Keratinocyte (primary cell): ENCODE measurements around the gene PGAP3. TPM values are rescaled to one million over a fixed set of nuclear protein-coding genes. Genes with fewer than 3 reads are reported as not detected.

Source experiments
- DNase-seq: peaks from one replicate; pipeline ENCODE4 v3.0.0-alpha.2; 2011; ENCODE audit warnings: low read depth, missing footprints, low spot score
- FAIRE-seq: peaks from 2 replicates; lab custom pipeline; 2011; peaks lifted over from hg19 to GRCh38; lab: Jason Lieb, UNC
- H2AFZ ChIP-seq: 2 replicates; pipeline ENCODE4 v1.6.0; 2012; ENCODE audit warnings: low read length, control low read depth, inconsistent platforms; ENCODE audit not compliant: control insufficient read depth
- H3K27ac ChIP-seq: 2 replicates; pipeline ENCODE4 v1.5.1; 2011; ENCODE audit warnings: low read length; ENCODE audit not compliant: control insufficient read depth, insufficient read depth
- H3K27me3 ChIP-seq: 3 replicates; pipeline ENCODE4 v1.6.0; 2011; ENCODE audit warnings: low read length; ENCODE audit not compliant: control insufficient read depth, insufficient read depth; ENCODE audit errors: extremely low read depth
- H3K36me3 ChIP-seq, 2 experiments: 2 replicates in 1 of 2; 3 replicates in 1 of 2; pipeline ENCODE4 v1.5.1; 2011; ENCODE audit warnings: low read length in 2 of 2, mild to moderate bottlenecking in 1 of 2; ENCODE audit not compliant: control insufficient read depth in 2 of 2, insufficient read depth in 2 of 2; ENCODE audit errors: extremely low read depth in 1 of 2
- H3K4me1 ChIP-seq: 3 replicates; pipeline ENCODE4 v1.5.1; 2011; ENCODE audit warnings: low read length; ENCODE audit not compliant: control insufficient read depth, insufficient read depth; ENCODE audit errors: extremely low read depth
- H3K4me2 ChIP-seq: 3 replicates; pipeline ENCODE4 v1.6.0; 2011; ENCODE audit warnings: low read depth, low read length; ENCODE audit not compliant: control insufficient read depth, insufficient read depth; ENCODE audit errors: extremely low read depth
- H3K4me3 ChIP-seq, 3 experiments: fragments of 200-600 bp in 1 of 3; sonication (generic) in 1 of 3; 2 replicates in 2 of 3; 3 replicates in 1 of 3; pipeline ENCODE4 v1.5.1; 2011 to 2016; ENCODE audit warnings: low read length in 3 of 3, mild to moderate bottlenecking in 3 of 3, control low read depth in 2 of 3, inconsistent platforms in 1 of 3, low read depth in 1 of 3, mixed read lengths in 1 of 3, mixed run types in 1 of 3, moderate library complexity in 1 of 3; ENCODE audit not compliant: control insufficient read depth in 2 of 3, insufficient read depth in 2 of 3; ENCODE audit errors: extremely low read depth in 1 of 3
- H3K79me2 ChIP-seq: 2 replicates; pipeline ENCODE4 v1.6.0; 2012; ENCODE audit warnings: low read length; ENCODE audit not compliant: control insufficient read depth, insufficient read depth
- H3K9ac ChIP-seq: 3 replicates; pipeline ENCODE4 v1.6.0; 2011; ENCODE audit warnings: low read length; ENCODE audit not compliant: control insufficient read depth, insufficient read depth; ENCODE audit errors: extremely low read depth
- H3K9me1 ChIP-seq: 3 replicates; pipeline ENCODE4 v1.6.0; 2011; ENCODE audit warnings: low read length; ENCODE audit not compliant: control insufficient read depth, insufficient read depth; ENCODE audit errors: extremely low read depth
- H3K9me3 ChIP-seq: 2 replicates; pipeline ENCODE4 v1.5.1; 2012; ENCODE audit warnings: low read depth, low read length; ENCODE audit not compliant: control insufficient read depth
- H4K20me1 ChIP-seq: 3 replicates; pipeline ENCODE4 v1.6.0; 2011; ENCODE audit warnings: low read length; ENCODE audit not compliant: control insufficient read depth, insufficient read depth; ENCODE audit errors: extremely low read depth
- CTCF ChIP-seq, 3 experiments: IDR thresholded peaks in 1 of 3; conservative IDR thresholded peaks in 1 of 3; optimal IDR thresholded peaks in 1 of 3; 2 replicates in 2 of 3; 3 replicates in 1 of 3; pipeline versions ENCODE3 to v1.5.1; 2011; ENCODE audit warnings: low read length in 3 of 3, mild to moderate bottlenecking in 3 of 3, moderate library complexity in 2 of 3, control low read depth in 1 of 3, inconsistent platforms in 1 of 3; ENCODE audit not compliant: insufficient read depth in 2 of 3; ENCODE audit errors: extremely low read depth in 1 of 3
- EZH2 ChIP-seq: IDR thresholded peaks from one replicate; pipeline ENCODE4 v1.6.1; 2012; ENCODE audit warnings: inconsistent platforms, mild to moderate bottlenecking, low read length, moderate library complexity
- dilution Hi-C: fragments of 300-500 bp; cut with MboI; formaldehyde crosslinking; loops from one replicate; pipeline ENCODE4 v1.7.0; 2020; ENCODE audit warnings: low sequenced_read_pairs; ENCODE audit not compliant: extremely low pct_ligation_motif_present
- polyA plus RNA-seq, 5 experiments: library from polyadenylated mRNA; depleted of rRNA in 3 of 5; stranded (reverse) in 3 of 5; stranded (forward) in 1 of 5; unstranded in 1 of 5; fragments of >200 nt; gene quantifications; 1 replicate in 1 of 5; 2 replicates in 3 of 5; 3 replicates in 1 of 5; pipeline versions ENCODE4 v1.2.1 to v1.2.3, GENCODE V29; 2011 to 2012; ENCODE audit warnings: missing spikeins in 2 of 5, low read depth in 1 of 5, low replicate concordance in 1 of 5

PGAP3 gene
- polyA plus RNA-seq, 1 donor (not counting 4 experiments of a cell fraction or from before 2014, with no cell fraction given), result 5.6 TPM

- no peaks in the 10 kb centered on the region for H3K9me3 ChIP-seq
- H3K9ac ChIP-seq, result peak overlapping the region; percentile 87
- H4K20me1 ChIP-seq, result no peaks in the 10 kb centered on the region
- no peak overlapping the region for H3K27ac ChIP-seq
- H3K9me1 ChIP-seq, result peaks cover 2% of the 10 kb centered on the region
- no peaks in the 10 kb centered on the region for H3K27me3 ChIP-seq
- DNase-seq (no peak), FAIRE-seq (no peak)
- H3K4me3 ChIP-seq, result peak overlapping the region; percentile 67 to 88 (median 85)
- H2AFZ ChIP-seq, result no peak overlapping the region
- H3K4me1 ChIP-seq, result peaks cover 8% of the 10 kb centered on the region
- H3K36me3 ChIP-seq, result peaks cover 15 to 22% of the 10 kb centered on the region in 2 experiments
- peaks cover 4% of the 10 kb centered on the region for H3K79me2 ChIP-seq
- dilution Hi-C loops, result no loop called here
- TF ChIP-seq EZH2 (no peak), CTCF (optimal IDR thresholded peaks at IDR 0.05 in 1 of 3, IDR thresholded peaks at IDR 0.05 in 1 of 3, conservative IDR thresholded peaks at IDR 0.05 in 1 of 3; ENCODE audit: extremely low read depth in 1 of 3, insufficient read depth in 2 of 3, low read length in 3 of 3) (no peak)
- H3K4me2 ChIP-seq, result peak overlapping the region; percentile 99
Measured at GRCh38 chr17:39729280-39729851, 41.5 kb upstream of the PGAP3 start.

GRCh38 chr17:39727556-39727955, 39.7 kb upstream of the PGAP3 start:
- H3K9me3 ChIP-seq, result no peaks in the 10 kb centered on the region
- peaks cover 4% of the 10 kb centered on the region for H3K79me2 ChIP-seq
- H3K4me1 ChIP-seq, result peaks cover 12% of the 10 kb centered on the region
- no peak overlapping the region for H3K27ac ChIP-seq
- H3K4me2 ChIP-seq, result no peak overlapping the region
- no peak overlapping the region for H3K4me3 ChIP-seq
- FAIRE-seq (no peak), DNase-seq (no peak)
- dilution Hi-C loops, result no loop called here
- H3K9ac ChIP-seq, result no peak overlapping the region
- peaks cover 19 to 25% of the 10 kb centered on the region in 2 experiments for H3K36me3 ChIP-seq
- H3K9me1 ChIP-seq, result peaks cover 2% of the 10 kb centered on the region
- TF ChIP-seq CTCF (optimal IDR thresholded peaks at IDR 0.05 in 1 of 3, IDR thresholded peaks at IDR 0.05 in 1 of 3, conservative IDR thresholded peaks at IDR 0.05 in 1 of 3; ENCODE audit: extremely low read depth in 1 of 3, insufficient read depth in 2 of 3, low read length in 3 of 3) (no peak), EZH2 (no peak)
- H4K20me1 ChIP-seq, result no peaks in the 10 kb centered on the region
- H2AFZ ChIP-seq, result no peak overlapping the region
- no peaks in the 10 kb centered on the region for H3K27me3 ChIP-seq
